ENCODE results near the gene TOX2.

TOX2 gene

GRCh38 chr20:43919686-43920403, 5.2 kb downstream of the TOX2 start:
- in situ Hi-C loops (cut with MboI; ENCODE audit: low pct_unique_long_range_greater_than_20kb, low sequenced_read_pairs, unreplicated experiment): no loop called here
- DNase-seq (ENCODE audit: low spot score): no peak
- TF ChIP-seq, protein P1, sequence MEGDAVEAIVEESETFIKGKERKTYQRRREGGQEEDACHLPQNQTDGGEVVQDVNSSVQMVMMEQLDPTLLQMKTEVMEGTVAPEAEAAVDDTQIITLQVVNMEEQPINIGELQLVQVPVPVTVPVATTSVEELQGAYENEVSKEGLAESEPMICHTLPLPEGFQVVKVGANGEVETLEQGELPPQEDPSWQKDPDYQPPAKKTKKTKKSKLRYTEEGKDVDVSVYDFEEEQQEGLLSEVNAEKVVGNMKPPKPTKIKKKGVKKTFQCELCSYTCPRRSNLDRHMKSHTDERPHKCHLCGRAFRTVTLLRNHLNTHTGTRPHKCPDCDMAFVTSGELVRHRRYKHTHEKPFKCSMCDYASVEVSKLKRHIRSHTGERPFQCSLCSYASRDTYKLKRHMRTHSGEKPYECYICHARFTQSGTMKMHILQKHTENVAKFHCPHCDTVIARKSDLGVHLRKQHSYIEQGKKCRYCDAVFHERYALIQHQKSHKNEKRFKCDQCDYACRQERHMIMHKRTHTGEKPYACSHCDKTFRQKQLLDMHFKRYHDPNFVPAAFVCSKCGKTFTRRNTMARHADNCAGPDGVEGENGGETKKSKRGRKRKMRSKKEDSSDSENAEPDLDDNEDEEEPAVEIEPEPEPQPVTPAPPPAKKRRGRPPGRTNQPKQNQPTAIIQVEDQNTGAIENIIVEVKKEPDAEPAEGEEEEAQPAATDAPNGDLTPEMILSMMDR (IDR thresholded peaks at IDR 0.05; ENCODE audit: extremely low read depth, insufficient read depth, missing control alignments): no peak

DNA sequence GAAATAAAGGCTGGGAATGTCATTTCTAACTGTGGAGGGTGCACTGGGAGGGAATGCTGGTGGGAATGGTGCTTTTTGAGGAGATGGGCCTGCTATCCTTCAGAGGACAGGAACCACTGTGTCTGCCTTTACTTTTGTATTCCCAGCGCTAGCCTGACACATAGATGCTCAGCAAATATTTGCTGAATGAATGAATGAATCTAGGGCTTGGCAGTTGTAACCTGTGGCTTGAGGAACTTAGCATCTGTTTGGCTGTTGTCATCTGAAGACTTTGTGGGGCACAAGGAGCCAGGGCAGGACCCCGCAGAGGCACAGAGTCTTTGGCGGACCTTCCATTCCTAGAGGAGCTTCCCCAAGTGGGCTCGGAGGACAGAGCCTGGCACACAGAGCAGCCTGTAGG, 6.1 kb downstream of the TOX2 start:
- TF ChIP-seq, protein P1 (IDR thresholded peaks at IDR 0.05; ENCODE audit: extremely low read depth, insufficient read depth, missing control alignments): no peak
- DNase-seq (ENCODE audit: low spot score): no peak
- in situ Hi-C loops (cut with MboI; ENCODE audit: low pct_unique_long_range_greater_than_20kb, low sequenced_read_pairs, unreplicated experiment): no loop called here

GRCh38 chr20:43921227-43921780, 6.7 kb downstream of the TOX2 start:
- TF ChIP-seq, protein P1 (IDR thresholded peaks at IDR 0.05; ENCODE audit: extremely low read depth, insufficient read depth, missing control alignments): no peak
- in situ Hi-C loops (cut with MboI; ENCODE audit: low pct_unique_long_range_greater_than_20kb, low sequenced_read_pairs, unreplicated experiment): no loop called here
- DNase-seq (ENCODE audit: low spot score): no peak

GRCh38 chr20:43922614-43923013, 8.0 kb downstream of the TOX2 start:
- no peak for DNase-seq (ENCODE audit: low spot score)
- in situ Hi-C loops (cut with MboI; ENCODE audit: low pct_unique_long_range_greater_than_20kb, low sequenced_read_pairs, unreplicated experiment): no loop called here
- TF ChIP-seq, protein P1 (IDR thresholded peaks at IDR 0.05; ENCODE audit: extremely low read depth, insufficient read depth, missing control alignments): no peak

GRCh38 chr20:43923322-43923721, 8.7 kb downstream of the TOX2 start:
- TF ChIP-seq, protein P1 (IDR thresholded peaks at IDR 0.05; ENCODE audit: extremely low read depth, insufficient read depth, missing control alignments): no peak
- no peak for DNase-seq (ENCODE audit: low spot score)
- in situ Hi-C loops (cut with MboI; ENCODE audit: low pct_unique_long_range_greater_than_20kb, low sequenced_read_pairs, unreplicated experiment): no loop called here

GRCh38 chr20:43923917-43924316, 9.3 kb downstream of the TOX2 start:
- in situ Hi-C loops (cut with MboI; ENCODE audit: low pct_unique_long_range_greater_than_20kb, low sequenced_read_pairs, unreplicated experiment): no loop called here
- TF ChIP-seq, protein P1 (IDR thresholded peaks at IDR 0.05; ENCODE audit: extremely low read depth, insufficient read depth, missing control alignments): no peak
- no peak for DNase-seq (ENCODE audit: low spot score)

All from GM13977 (cell line).